T1000 (cell line): ENCODE measurements around the gene CCND1.

Experiments
- DNase-seq: peaks from one replicate; lab custom pipeline; 2025; ENCODE audit warnings: mixed read lengths; lab: John Stamatoyannopoulos, UW

CCND1 gene

DNA sequence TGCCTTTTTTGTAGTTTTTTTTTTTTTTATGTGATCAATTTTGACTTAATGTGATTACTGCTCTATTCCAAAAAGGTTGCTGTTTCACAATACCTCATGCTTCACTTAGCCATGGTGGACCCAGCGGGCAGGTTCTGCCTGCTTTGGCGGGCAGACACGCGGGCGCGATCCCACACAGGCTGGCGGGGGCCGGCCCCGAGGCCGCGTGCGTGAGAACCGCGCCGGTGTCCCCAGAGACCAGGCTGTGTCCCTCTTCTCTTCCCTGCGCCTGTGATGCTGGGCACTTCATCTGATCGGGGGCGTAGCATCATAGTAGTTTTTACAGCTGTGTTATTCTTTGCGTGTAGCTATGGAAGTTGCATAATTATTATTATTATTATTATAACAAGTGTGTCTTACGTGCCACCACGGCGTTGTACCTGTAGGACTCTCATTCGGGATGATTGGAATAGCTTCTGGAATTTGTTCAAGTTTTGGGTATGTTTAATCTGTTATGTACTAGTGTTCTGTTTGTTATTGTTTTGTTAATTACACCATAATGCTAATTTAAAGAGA lies 12.5 kb downstream of the CCND1 start:
- DNase-seq, result no peak

GRCh38 chr11:69654001-69654659 lies 13.2 kb downstream of the CCND1 start:
- DNase-seq, result no peak

GRCh38 chr11:69654660-69655478 lies 13.9 kb downstream of the CCND1 start:
- DNase-seq, result peak; percentile 59

DNA sequence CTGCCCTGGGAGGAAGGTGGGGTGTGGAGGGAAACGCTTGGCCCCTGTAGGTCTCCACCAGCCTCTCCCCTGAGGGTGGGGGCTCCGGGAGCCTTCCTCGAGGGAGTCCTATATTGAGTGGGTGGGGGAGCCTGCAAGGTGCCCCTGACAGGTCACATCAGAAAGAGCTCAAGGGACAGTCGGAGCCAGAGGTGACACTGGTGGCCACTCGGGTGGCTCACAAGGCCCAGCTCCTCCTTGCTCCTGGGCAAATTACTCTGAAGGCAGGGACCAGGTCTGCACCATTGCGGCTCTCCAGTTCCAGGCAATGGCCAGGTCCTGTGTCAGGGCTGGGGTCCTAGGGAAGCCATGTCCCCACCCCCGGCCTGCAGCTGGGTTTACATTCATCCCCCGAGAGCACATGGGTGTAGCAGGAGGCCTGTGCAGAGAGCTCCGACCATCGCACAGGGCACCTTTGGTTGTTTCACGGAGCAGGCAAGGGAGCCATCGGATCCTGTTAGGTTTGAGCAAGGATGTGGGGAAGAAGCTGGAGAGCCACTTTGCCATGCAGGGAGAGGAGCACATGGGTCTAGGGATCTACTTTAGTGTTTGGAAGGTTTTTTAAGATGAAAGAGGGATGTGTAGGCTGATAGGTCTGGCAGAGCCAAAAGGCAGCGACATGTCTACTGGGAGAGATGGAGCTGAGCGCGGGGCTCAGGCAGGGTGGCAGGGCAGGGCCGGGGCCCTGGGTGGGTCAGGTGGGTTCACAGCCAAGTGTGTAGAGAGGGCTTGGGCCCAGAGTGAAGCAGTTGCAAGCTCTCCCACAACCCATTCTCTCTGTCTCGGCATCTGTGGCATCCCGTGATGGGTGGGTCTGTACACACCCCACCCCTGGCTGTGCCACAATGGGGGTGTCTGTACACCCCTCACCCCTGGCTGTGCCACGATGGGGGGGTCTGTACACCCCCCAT lies 14.8 kb downstream of the CCND1 start:
- DNase-seq, result no peak

DNA sequence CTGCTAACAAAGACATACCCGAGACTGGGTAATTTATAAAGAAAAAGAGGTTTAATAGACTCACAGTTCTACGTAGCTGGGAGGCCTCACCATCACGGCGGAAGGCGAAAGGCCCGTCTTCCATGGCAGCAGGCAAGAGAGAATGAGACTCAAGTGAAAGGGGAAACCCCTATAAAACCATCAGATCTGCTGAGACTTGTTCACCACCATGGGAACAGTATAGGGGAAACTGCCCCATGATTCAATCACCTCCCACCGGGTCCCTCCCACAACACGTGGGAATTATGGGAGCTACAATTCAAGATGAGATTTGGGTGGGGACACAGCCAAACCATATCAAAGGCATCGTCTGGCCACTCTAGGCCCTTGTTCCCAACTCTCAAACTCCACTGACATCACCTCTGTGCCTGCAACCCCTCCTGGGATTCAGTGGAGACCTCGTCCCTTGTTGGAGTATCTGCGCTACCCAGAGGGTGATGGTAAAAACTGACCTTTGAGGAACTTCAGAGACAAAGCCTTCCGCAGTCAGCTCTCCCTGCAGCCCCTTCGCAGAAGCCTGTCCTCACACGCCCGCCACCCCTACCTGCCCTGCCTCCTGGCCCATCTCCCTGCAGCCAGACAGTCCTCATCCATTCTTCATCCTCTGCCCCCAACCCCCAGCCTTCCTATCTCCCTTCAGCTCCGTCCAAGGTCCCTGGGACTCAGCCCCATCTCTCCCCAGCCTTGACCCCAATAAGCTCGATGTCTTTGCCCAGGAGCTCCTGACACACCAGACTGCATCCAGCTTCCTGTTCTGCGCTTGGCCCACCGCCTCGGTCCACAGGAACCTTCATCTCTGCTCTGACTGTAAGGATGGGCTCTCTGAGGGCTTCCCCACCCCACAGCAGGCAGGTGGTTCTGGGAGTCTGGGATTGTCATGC lies 15.8 kb downstream of the CCND1 start:
- DNase-seq, result no peak

DNA sequence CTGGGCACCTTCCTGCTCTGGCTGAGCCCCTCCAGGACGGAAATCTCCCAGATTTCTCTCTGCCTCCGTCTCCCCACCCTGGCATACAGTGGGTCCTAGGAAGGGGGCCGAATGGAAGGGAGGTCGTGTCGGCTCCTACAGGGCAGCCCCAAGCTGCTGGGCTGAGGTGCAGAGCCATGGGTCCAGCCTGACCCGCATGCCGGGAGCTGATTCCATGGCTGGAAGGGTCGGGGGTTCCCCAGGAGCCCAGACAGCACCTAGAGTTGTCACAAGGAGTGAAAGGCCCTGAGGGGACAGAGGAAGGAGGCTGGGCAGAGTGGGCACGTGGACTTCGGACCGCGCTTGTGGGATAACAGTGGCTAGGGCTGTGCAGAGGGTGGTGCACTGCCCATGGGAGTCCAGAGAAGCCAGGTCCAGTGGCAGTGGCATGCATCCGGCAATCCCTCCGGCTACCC lies 16.5 kb downstream of the CCND1 start:
- DNase-seq, result no peak

- no peak for DNase-seq
Observed at GRCh38 chr11:69657911-69658625, 17.1 kb downstream of the CCND1 start.

DNA sequence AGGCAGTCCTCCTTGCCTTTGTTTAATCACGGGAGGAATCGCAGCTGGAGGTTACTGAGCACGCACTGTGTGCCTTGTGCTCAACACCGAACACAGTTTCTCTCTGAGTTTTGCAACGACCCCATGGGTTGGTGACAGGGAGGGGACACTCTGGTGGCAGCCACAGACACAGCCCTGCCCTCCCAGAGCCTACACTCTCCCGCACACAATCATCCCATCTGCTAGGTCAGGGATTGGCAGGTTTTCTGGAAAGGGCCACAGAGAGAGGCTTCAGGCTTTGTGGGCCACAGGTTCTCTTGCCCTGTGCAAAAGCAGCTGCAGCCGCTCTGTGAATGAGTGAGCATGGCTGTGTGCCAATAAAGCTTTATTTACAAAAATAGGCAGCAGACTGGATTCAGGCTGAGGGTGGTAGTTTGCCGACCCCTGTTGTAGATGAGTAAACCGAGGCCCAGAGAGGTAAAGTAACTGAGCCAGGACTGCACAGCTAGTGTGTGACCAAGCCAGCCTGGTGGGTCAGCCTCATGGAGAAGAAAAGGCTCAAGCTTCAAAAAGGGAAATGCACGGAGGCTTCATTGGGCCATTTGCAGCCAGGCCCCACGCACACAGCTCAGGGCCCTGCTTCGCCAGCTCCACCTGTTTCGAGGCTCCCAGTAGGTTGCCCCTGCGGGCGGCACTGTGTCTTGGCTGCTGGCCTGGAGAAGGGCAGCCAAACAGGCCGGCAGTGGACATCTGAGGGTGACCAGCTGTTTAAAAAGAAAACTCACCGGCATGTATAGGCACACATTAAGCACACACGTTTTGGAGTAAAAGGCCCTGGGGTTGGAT lies 17.9 kb downstream of the CCND1 start:
- DNase-seq, result no peak

- no peak for DNase-seq
Observed at GRCh38 chr11:69659591-69659990, 18.6 kb downstream of the CCND1 start.

DNA sequence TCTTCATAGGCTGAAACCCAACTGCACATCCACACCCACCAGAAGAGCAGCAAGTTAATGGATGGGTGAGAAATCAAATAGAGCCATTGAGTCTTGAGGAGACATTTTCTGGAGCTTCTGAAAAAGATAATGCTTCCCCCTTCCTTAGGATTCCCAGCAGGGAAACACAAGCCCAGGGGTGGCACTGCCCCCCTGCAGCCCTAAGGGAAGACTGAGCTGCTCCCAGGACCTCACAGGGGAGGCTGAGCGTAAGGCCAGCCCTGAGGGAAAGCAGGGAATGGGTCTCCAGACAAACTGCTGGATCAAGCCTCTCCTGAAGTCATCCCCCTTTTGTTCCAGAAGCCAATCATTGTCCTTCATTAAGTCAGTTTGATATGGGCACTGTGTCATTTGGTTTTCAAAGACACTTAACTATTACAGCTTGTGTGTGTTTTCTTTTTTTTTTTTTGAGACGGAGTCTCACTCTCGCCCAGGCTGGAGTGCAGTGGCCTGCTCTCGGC lies 19.1 kb downstream of the CCND1 start:
- DNase-seq, result no peak

DNA sequence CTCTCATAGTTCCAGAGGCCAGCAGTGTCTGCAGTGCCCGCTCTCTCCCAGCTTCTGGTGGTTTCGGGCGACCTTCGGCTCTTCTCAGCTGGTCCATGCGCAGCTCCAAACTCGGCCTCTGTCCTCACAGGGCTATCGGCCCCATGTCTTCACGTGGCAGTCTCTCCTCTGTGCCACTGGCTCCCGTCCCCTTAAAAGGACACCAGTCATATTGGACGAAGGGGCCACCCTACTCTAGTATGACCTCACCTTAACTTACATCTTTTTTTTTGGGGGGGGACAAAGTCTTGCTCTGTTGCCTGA lies 20.4 kb downstream of the CCND1 start:
- DNase-seq, result no peak

- DNase-seq, result no peak
Observed at GRCh38 chr11:69662021-69662698, 21.2 kb downstream of the CCND1 start.

- no peak for DNase-seq
Observed at GRCh38 chr11:69662806-69663205, 21.9 kb downstream of the CCND1 start.

DNA sequence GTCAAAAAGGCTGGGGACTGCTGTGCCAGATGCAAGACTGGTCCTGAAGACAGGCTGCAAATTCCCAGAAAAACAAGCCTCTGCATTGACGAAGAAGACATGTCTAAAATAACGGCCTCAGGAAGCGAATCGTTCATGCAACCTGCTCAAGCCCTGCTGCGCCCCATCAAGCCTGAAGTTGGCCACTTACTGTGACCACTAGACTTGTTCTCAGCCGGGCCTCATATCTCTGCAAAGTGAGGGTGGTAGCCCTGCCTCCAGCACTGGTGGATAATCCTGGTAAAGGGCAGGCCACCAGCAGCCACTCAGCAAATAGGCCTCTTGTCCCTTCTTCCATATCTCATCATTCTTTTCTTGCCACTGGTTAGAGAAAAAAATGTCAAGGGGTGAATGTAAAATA lies 22.4 kb downstream of the CCND1 start:
- DNase-seq, result no peak

DNA sequence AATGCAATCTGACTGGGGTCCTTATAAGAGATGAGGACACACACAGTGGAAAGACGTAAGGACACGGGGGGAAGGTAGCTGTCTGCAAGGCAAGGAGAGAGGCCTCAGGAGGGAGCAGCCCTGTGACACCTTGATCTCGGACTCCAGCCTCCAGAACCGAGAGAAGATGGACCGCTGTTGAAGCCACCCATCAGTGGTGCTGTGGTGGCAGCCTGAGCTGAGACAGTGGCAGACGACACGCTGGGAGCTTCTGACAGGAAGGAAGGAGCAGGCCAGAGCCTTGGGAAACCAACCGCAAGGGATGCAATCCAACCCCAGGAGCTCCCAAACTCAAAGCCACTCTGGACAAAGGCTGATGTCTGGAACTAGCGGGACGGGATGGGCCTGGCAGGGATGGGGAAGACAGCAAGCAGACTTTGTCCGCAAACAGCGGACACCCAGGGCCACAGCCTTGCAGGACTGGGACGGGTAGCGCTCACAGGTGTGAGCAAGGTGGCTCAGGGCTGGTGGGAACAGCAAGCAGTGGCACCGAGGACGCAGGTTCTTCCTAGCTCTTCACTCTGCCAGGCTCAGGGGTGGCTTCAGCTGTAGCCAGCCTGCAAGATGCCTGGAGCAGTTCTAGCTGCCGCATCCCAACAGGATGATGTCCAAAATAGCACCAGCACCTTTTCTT lies 23.3 kb downstream of the CCND1 start:
- no peak for DNase-seq

- DNase-seq, result no peak
Observed at GRCh38 chr11:69664901-69665300, 23.9 kb downstream of the CCND1 start.

- DNase-seq, result no peak
Observed at GRCh38 chr11:69665669-69666068, 24.7 kb downstream of the CCND1 start.

DNA sequence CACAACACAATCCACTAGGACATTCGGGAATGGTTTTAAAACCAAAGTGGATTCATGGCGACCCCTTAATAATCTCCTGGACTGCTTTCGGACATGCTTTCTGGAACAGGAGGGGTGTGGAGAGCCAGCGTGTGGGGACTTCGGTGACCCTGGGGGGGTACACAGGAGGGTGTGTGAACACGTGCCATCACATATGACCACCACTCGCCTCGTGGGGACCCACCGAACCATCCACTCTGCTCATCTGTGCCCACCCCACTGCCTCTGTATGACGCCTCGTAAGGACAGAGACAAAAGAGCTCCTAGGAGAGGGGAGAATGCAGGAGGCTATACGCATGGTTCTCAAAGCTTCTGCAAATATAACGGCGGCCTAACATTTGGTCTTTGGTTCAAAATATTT lies 25.3 kb downstream of the CCND1 start:
- no peak for DNase-seq
